OCI-LY7 (cell line): ENCODE measurements around the gene C3orf52. TPM values are rescaled to one million over a fixed set of nuclear protein-coding genes. Genes with fewer than 3 reads are reported as not detected.

Experiments
- BruUV-seq: library from RNA; stranded (reverse); fragments of 400-500 nt; replicated peaks from 2 replicates; lab custom pipeline; 2021; lab: Mats Ljungman, UMichigan
- CTCF ChIA-PET: fragments of 300-600 bp; sonication (Branson Sonifier 250); formaldehyde crosslinking; loops from one replicate; lab custom pipeline; 2022; ENCODE audit warnings: antibody characterized with exemption; ENCODE audit not compliant: unreplicated experiment; lab: Charles Lee
- POLR2A ChIA-PET: fragments of 300-600 bp; sonication (Branson Sonifier 250); formaldehyde crosslinking; loops from one replicate; lab custom pipeline; 2022; ENCODE audit warnings: antibody characterized with exemption; lab: Charles Lee
- DNase-seq: peaks from one replicate; pipeline ENCODE4 v3.0.0-alpha.2; 2015; ENCODE audit warnings: low spot score
- H2AFZ ChIP-seq: fragments of 200-600 bp; sonication (generic), shearing (Covaris generic); 2 replicates; pipeline ENCODE4 v1.6.1; 2014; ENCODE audit warnings: mild to moderate bottlenecking, antibody characterized with exemption, low read length, moderate library complexity
- H3K27ac ChIP-seq: fragments of 200-600 bp; sonication (generic); 2 replicates; pipeline ENCODE4 v1.5.1; 2014; ENCODE audit warnings: mixed run types, low read depth, mild to moderate bottlenecking, moderate library complexity, low read length, inconsistent platforms; ENCODE audit not compliant: poor library complexity, severe bottlenecking
- H3K36me3 ChIP-seq: fragments of 200-600 bp; sonication (generic); 2 replicates; pipeline ENCODE4 v1.6.1; 2014; ENCODE audit warnings: mild to moderate bottlenecking, antibody characterized with exemption, low read length, moderate library complexity, mixed read lengths; ENCODE audit not compliant: insufficient read depth
- H3K4me1 ChIP-seq: fragments of 200-600 bp; sonication (generic); 2 replicates; pipeline ENCODE4 v1.5.1; 2014; ENCODE audit warnings: mild to moderate bottlenecking, low read length; ENCODE audit not compliant: insufficient read depth, poor library complexity, severe bottlenecking
- H3K4me2 ChIP-seq: fragments of 200-600 bp; sonication (generic); 2 replicates; pipeline ENCODE4 v1.6.1; 2014; ENCODE audit warnings: mild to moderate bottlenecking, low read length
- H3K4me3 ChIP-seq: fragments of 200-600 bp; sonication (generic); 2 replicates; pipeline ENCODE4 v1.5.1; 2014; ENCODE audit warnings: mild to moderate bottlenecking, low read depth, low read length; ENCODE audit not compliant: poor library complexity, severe bottlenecking
- H3K79me2 ChIP-seq: fragments of 200-600 bp; sonication (generic); 2 replicates; pipeline ENCODE4 v1.6.1; 2016; ENCODE audit warnings: low read depth, mild to moderate bottlenecking, low read length, moderate library complexity, mixed read lengths; ENCODE audit not compliant: insufficient read depth
- H3K9me2 ChIP-seq: fragments of 200-600 bp; sonication (generic); 2 replicates; pipeline ENCODE4 v1.6.1; 2016; ENCODE audit warnings: mild to moderate bottlenecking, low read length, mixed read lengths; ENCODE audit not compliant: insufficient read depth
- H3K9me3 ChIP-seq: fragments of 200-600 bp; sonication (generic); 2 replicates; pipeline ENCODE4 v1.6.1; 2014; ENCODE audit warnings: mild to moderate bottlenecking, mixed run types, low read length, mixed read lengths
- H4K20me1 ChIP-seq: fragments of 200-600 bp; sonication (generic); 2 replicates; pipeline ENCODE4 v1.6.1; 2014; ENCODE audit warnings: mild to moderate bottlenecking, antibody characterized with exemption, low read length, moderate library complexity, mixed read lengths; ENCODE audit not compliant: insufficient read depth
- EZH2phosphoT487 ChIP-seq: fragments of 200-600 bp; sonication (generic); IDR thresholded peaks from 2 replicates; pipeline ENCODE4 v1.6.1; 2018; ENCODE audit warnings: low read depth, borderline replicate concordance, mild to moderate bottlenecking, mixed run types, antibody characterized with exemption, low read length, moderate library complexity, mixed read lengths
- intact Hi-C: fragments of 100-400 bp; cut with micrococcal nuclease; formaldehyde crosslinking; loops from one replicate; pipeline ENCODE4 v1.10.0; 2022; ENCODE audit not compliant: unreplicated experiment
- total RNA-seq, 2 experiments: library from RNA; depleted of rRNA in 1 of 2; stranded (reverse); fragments of >200 nt in 1 of 2; shearing (Covaris generic) in 1 of 2; gene quantifications; 2 replicates each; pipeline ENCODE4 v1.2.3, GENCODE V29; 2014 to 2022
- TF ChIP-seq, protein P1 (sequence below): fragments of 200-600 bp; sonication (generic); conservative IDR thresholded peaks from 2 replicates; pipeline ENCODE4 v1.5.1; 2014; ENCODE audit warnings: mild to moderate bottlenecking, antibody characterized with exemption, low read length, moderate library complexity, mixed read lengths

The C3orf52 gene
- total RNA-seq, 2 experiments from 2014 or later = 11.2 to 19.0 TPM

GRCh38 chr3:112136959-112137693 is 50.9 kb downstream of the C3orf52 start:
- Histone ChIP-seq H4K20me1 (no peaks in the 10 kb centered on the region), H3K36me3 (peaks cover 9% of the 10 kb centered on the region), H3K4me3 (peak overlapping the region; percentile 30), H3K4me2 (peak overlapping the region; percentile 99), H2AFZ (peak overlapping the region; percentile 95), H3K9me3 (no peaks in the 10 kb centered on the region), H3K27ac (peak overlapping the region; percentile 99), H3K79me2 (peaks cover 39% of the 10 kb centered on the region), H3K9me2 (no peaks in the 10 kb centered on the region), H3K4me1 (peaks cover 68% of the 10 kb centered on the region)
- intact Hi-C loops = loop anchor here (1.0 to 5.0 kb wide), 6 partner anchors 156 to 425 kb away; partner anchors contain the start of genes ATG3 and SLC35A5
- DNase-seq = peak; percentile 87
- TF ChIP-seq, protein P1, sequence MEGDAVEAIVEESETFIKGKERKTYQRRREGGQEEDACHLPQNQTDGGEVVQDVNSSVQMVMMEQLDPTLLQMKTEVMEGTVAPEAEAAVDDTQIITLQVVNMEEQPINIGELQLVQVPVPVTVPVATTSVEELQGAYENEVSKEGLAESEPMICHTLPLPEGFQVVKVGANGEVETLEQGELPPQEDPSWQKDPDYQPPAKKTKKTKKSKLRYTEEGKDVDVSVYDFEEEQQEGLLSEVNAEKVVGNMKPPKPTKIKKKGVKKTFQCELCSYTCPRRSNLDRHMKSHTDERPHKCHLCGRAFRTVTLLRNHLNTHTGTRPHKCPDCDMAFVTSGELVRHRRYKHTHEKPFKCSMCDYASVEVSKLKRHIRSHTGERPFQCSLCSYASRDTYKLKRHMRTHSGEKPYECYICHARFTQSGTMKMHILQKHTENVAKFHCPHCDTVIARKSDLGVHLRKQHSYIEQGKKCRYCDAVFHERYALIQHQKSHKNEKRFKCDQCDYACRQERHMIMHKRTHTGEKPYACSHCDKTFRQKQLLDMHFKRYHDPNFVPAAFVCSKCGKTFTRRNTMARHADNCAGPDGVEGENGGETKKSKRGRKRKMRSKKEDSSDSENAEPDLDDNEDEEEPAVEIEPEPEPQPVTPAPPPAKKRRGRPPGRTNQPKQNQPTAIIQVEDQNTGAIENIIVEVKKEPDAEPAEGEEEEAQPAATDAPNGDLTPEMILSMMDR = peak; percentile 93
- no peak for TF ChIP-seq EZH2phosphoT487
- ChIA-PET POLR2A (interaction anchor here (0.5 to 16.9 kb wide), 20 partner anchors 8 to 610 kb away, joined by 3 to 566 read pairs (median 4); partner anchors contain the start of genes ATG3, BTLA and SLC35A5), CTCF (interaction anchor here (1.4 to 2.7 kb wide), 2 partner anchors 26 to 300 kb away, joined by 3 to 12 read pairs; no protein-coding TSS in a partner anchor)
- no TSS peak for BruUV-seq

DNA sequence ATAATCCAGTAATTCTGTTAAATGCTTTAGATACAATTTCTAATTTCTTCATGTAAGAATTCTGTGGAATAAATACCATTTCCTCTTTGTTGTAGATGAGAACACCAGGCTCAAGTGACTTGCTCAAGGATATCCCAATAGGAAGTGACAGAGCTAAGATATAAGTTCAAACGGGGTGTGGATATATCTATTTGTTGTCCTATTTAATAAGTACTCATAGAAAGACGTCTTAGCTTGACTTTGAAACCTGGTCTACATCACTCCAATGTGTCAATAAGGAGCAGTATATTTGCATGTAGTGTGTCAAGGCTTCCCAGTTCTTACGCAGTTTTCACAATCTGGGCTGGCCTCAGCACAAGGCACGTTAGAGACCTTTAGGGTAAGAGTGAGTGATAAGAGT is 51.6 kb downstream of the C3orf52 start:
- Histone ChIP-seq H3K4me1 (peaks cover 68% of the 10 kb centered on the region), H3K36me3 (peaks cover 2% of the 10 kb centered on the region; the same call in 1 of the 2 replicates), H3K9me2 (no peaks in the 10 kb centered on the region), H3K79me2 (peaks cover 33% of the 10 kb centered on the region), H3K27ac (peak overlapping the region; percentile 99), H3K4me3 (peak overlapping the region; percentile 30), H3K4me2 (peak overlapping the region; percentile 99), H3K9me3 (no peaks in the 10 kb centered on the region; the same call in 1 of the 2 replicates), H2AFZ (peak overlapping the region; percentile 95), H4K20me1 (no peaks in the 10 kb centered on the region)
- TF ChIP-seq EZH2phosphoT487 = no peak
- TF ChIP-seq, protein P1 = no peak
- CTCF ChIA-PET = interaction anchor here (0.7 to 2.7 kb wide), 4 partner anchors 26 to 424 kb away, joined by 3 to 12 read pairs (median 3); partner anchors contain the start of genes ATG3, SLC35A5 and SLC9C1
- BruUV-seq = no TSS peak
- POLR2A ChIA-PET = interaction anchor here (0.5 to 16.9 kb wide), 21 partner anchors 8 to 424 kb away, joined by 3 to 566 read pairs (median 4); partner anchors contain the start of genes ATG3, BTLA and SLC35A5
- intact Hi-C loops = loop anchor here (1.0 to 5.0 kb wide), 6 partner anchors 156 to 425 kb away; partner anchors contain the start of genes ATG3 and SLC35A5
- DNase-seq = peak; percentile 27
